CD4-positive, alpha-beta T cell (primary cell): ENCODE results near the gene PDK2. TPM values are rescaled to one million over a fixed set of nuclear protein-coding genes. Genes with fewer than 3 reads are reported as not detected.

Experiments used
- ATAC-seq: fragments of 200-7000 bp; cut with Tn5 transposase; one replicate; pipeline ENCODE4 v1.10.0; 2022; ENCODE audit warnings: mild to moderate bottlenecking; ENCODE audit not compliant: poor library complexity
- CTCF ChIA-PET: fragments of 350-600 bp; sonication (Branson Sonifier 250); formaldehyde crosslinking; loops from one replicate; lab custom pipeline; 2021; ENCODE audit warnings: antibody characterized with exemption, inconsistent platforms; lab: Charles Lee
- POLR2A ChIA-PET: fragments of 350-600 bp; sonication (Branson Sonifier 250); formaldehyde crosslinking; loops from one replicate; lab custom pipeline; 2021; ENCODE audit warnings: antibody characterized with exemption, inconsistent platforms; lab: Charles Lee
- DNase-seq, 14 experiments: peaks; one replicate each; pipeline ENCODE4 v3.0.0-alpha.2; 2013 to 2020; ENCODE audit warnings: mixed read lengths in 2 of 14
- H3K27ac ChIP-seq, 2 donors: one replicate each; pipeline versions ENCODE4 v1.5.1 to v1.7.0; 2013; ENCODE audit warnings: low read length in 2 of 2, low read depth in 1 of 2, mild to moderate bottlenecking in 1 of 2
- H3K27me3 ChIP-seq, 2 experiments: 1 replicate in 1 of 2; 2 replicates in 1 of 2; pipeline versions ENCODE4 v1.6.1 to v1.7.0; 2013; ENCODE audit warnings: low read length in 2 of 2, control low read depth in 1 of 2, mild to moderate bottlenecking in 1 of 2, moderate library complexity in 1 of 2; ENCODE audit not compliant: insufficient read depth in 2 of 2, control insufficient read depth in 1 of 2
- H3K36me3 ChIP-seq: one replicate; pipeline ENCODE4 v1.6.1; 2013; ENCODE audit warnings: low read length, control low read depth; ENCODE audit not compliant: insufficient read depth
- H3K4me1 ChIP-seq: one replicate; pipeline ENCODE4 v1.6.1; 2013; ENCODE audit warnings: low read length, control low read depth; ENCODE audit not compliant: insufficient read depth
- H3K4me3 ChIP-seq: one replicate; pipeline ENCODE4 v1.5.1; 2013; ENCODE audit warnings: mild to moderate bottlenecking, low read length, moderate library complexity
- H3K9me3 ChIP-seq, 2 experiments: 1 replicate in 1 of 2; 2 replicates in 1 of 2; pipeline versions ENCODE4 v1.6.1 to v1.7.0; 2013; ENCODE audit warnings: low read length in 2 of 2, mild to moderate bottlenecking in 2 of 2, control low read depth in 1 of 2, moderate library complexity in 1 of 2; ENCODE audit not compliant: control insufficient read depth in 1 of 2, insufficient read depth in 1 of 2
- H3K27ac Mint-ChIP-seq: one replicate; pipeline ENCODE4 v1.8.0; 2020; ENCODE audit warnings: mixed read lengths
- H3K27me3 Mint-ChIP-seq: one replicate; pipeline ENCODE4 v1.8.0; 2021; ENCODE audit warnings: mixed read lengths
- H3K36me3 Mint-ChIP-seq: one replicate; pipeline ENCODE4 v1.8.0; 2021; ENCODE audit warnings: low read depth, mixed read lengths
- H3K4me1 Mint-ChIP-seq: one replicate; pipeline ENCODE4 v1.8.0; 2021; ENCODE audit warnings: low read depth, mixed read lengths
- H3K4me3 Mint-ChIP-seq: one replicate; pipeline ENCODE4 v1.8.0; 2020; ENCODE audit warnings: mild to moderate bottlenecking, mixed read lengths
- H3K9me3 Mint-ChIP-seq: one replicate; pipeline ENCODE4 v1.8.0; 2020; ENCODE audit warnings: mixed read lengths
- intact Hi-C, 2 experiments: fragments of 100-400 bp; cut with DNase I in 1 of 2; cut with micrococcal nuclease in 1 of 2; formaldehyde crosslinking; loops; one replicate each; pipeline versions ENCODE4 v1.15.1 to v1.9.0; 2023 to 2025; cut with DNase I, micrococcal nuclease
- total RNA-seq, 174 experiments: library from RNA in 2 of 174; stranded (reverse) in 2 of 174; gene quantifications; one replicate each; pipeline ENCODE4 v1.2.3 and lab custom pipeline; 2021 to 2026
- TF ChIP-seq, protein P1 (sequence below): fragments of 200-600 bp; IDR thresholded peaks from one replicate; pipeline ENCODE4 v1.8.0; 2022; ENCODE audit warnings: antibody characterized with exemption, mild to moderate bottlenecking

The PDK2 gene
- total RNA-seq, 2 experiments from 2014 or later: 8.7 to 10.1 TPM

GRCh38 chr17:50076221-50076590, 18.9 kb upstream of the PDK2 start:
- Histone ChIP-seq H3K4me3 (no peak overlapping the region), H3K36me3 (peaks cover 7% of the 10 kb centered on the region), H3K27me3 (no peaks in the 10 kb centered on the region), H3K9me3 (peaks cover 0 to 3% of the 10 kb centered on the region in 2 experiments), H3K4me1 (no peaks in the 10 kb centered on the region), H3K27ac (no peak overlapping the region)
- Mint-ChIP-seq H3K4me1 (no peaks in the 10 kb centered on the region), H3K4me3 (no peak overlapping the region), H3K9me3 (no peaks in the 10 kb centered on the region), H3K27me3 (no peaks in the 10 kb centered on the region), H3K36me3 (peaks cover 23% of the 10 kb centered on the region), H3K27ac (no peak overlapping the region)
- TF ChIP-seq, protein P1, sequence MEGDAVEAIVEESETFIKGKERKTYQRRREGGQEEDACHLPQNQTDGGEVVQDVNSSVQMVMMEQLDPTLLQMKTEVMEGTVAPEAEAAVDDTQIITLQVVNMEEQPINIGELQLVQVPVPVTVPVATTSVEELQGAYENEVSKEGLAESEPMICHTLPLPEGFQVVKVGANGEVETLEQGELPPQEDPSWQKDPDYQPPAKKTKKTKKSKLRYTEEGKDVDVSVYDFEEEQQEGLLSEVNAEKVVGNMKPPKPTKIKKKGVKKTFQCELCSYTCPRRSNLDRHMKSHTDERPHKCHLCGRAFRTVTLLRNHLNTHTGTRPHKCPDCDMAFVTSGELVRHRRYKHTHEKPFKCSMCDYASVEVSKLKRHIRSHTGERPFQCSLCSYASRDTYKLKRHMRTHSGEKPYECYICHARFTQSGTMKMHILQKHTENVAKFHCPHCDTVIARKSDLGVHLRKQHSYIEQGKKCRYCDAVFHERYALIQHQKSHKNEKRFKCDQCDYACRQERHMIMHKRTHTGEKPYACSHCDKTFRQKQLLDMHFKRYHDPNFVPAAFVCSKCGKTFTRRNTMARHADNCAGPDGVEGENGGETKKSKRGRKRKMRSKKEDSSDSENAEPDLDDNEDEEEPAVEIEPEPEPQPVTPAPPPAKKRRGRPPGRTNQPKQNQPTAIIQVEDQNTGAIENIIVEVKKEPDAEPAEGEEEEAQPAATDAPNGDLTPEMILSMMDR: no peak
- intact Hi-C loops: no loop called here
- ATAC-seq: no peak
- POLR2A ChIA-PET: no interaction called here
- CTCF ChIA-PET: interaction anchor here (1.2 kb wide), 1 partner anchor 11 kb away, joined by 3 read pairs; no protein-coding TSS in a partner anchor
- DNase-seq: no peak

GRCh38 chr17:50076591-50077235, 18.4 kb upstream of the PDK2 start:
- intact Hi-C loops: no loop called here
- Histone ChIP-seq H3K27me3 (no peaks in the 10 kb centered on the region), H3K9me3 (no peaks in the 10 kb centered on the region), H3K4me3 (no peak overlapping the region), H3K27ac (no peak overlapping the region), H3K36me3 (peaks cover 7% of the 10 kb centered on the region), H3K4me1 (no peaks in the 10 kb centered on the region)
- ATAC-seq (no peak), DNase-seq (no peak)
- ChIA-PET CTCF (interaction anchor here (1.2 kb wide), 1 partner anchor 11 kb away, joined by 3 read pairs; no protein-coding TSS in a partner anchor), POLR2A (no interaction called here)
- no peak overlapping the region for H3K4me3 Mint-ChIP-seq
- H3K27ac Mint-ChIP-seq: no peak overlapping the region
- H3K36me3 Mint-ChIP-seq: peaks cover 19% of the 10 kb centered on the region
- no peaks in the 10 kb centered on the region for H3K9me3 Mint-ChIP-seq
- no peaks in the 10 kb centered on the region for H3K27me3 Mint-ChIP-seq
- no peaks in the 10 kb centered on the region for H3K4me1 Mint-ChIP-seq
- TF ChIP-seq, protein P1: no peak

- Mint-ChIP-seq H3K27ac (no peak overlapping the region), H3K4me1 (no peaks in the 10 kb centered on the region), H3K9me3 (no peaks in the 10 kb centered on the region), H3K27me3 (no peaks in the 10 kb centered on the region), H3K4me3 (no peak overlapping the region), H3K36me3 (peaks cover 19% of the 10 kb centered on the region)
- no peak for ATAC-seq
- ChIA-PET CTCF (no interaction called here), POLR2A (no interaction called here)
- H3K9me3 ChIP-seq: no peaks in the 10 kb centered on the region
- TF ChIP-seq, protein P1: no peak
- H3K27me3 ChIP-seq: no peaks in the 10 kb centered on the region
- DNase-seq: no peak
- no peak overlapping the region for H3K27ac ChIP-seq
- H3K36me3 ChIP-seq: peaks cover 7% of the 10 kb centered on the region
- H3K4me1 ChIP-seq: no peaks in the 10 kb centered on the region
- intact Hi-C loops: no loop called here
- no peak overlapping the region for H3K4me3 ChIP-seq
These were observed 16.7 kb upstream of the PDK2 start for GRCh38 chr17:50078430-50078829.
